A673 (cell line): ENCODE results near the gene WDR38.

Experiments
- CTCF ChIP-seq: fragments of 300-800, 200-600 bp; sonication (generic); conservative IDR thresholded peaks from 2 replicates; pipeline ENCODE4 v1.5.1; 2017; ENCODE audit warnings: low read depth, mild to moderate bottlenecking, antibody characterized with exemption, low read length, moderate library complexity, mixed read lengths
- EZH2 ChIP-seq: fragments of 200-600 bp; sonication (generic); IDR thresholded peaks from 2 replicates; pipeline ENCODE4 v1.6.1; 2017; ENCODE audit warnings: borderline replicate concordance, low read depth, mild to moderate bottlenecking, mixed read lengths, antibody characterized with exemption, low read length; ENCODE audit not compliant: poor library complexity, severe bottlenecking

GRCh38 chr9:124881138-124881743 is 28.0 kb downstream of the WDR38 start:
- TF ChIP-seq CTCF = no peak
- TF ChIP-seq EZH2 = no peak
